MCF 10A (cell line): Measurements from ENCODE around the gene C10orf143. TPM values are rescaled to one million over a fixed set of nuclear protein-coding genes. Genes with fewer than 3 reads are reported as not detected.

Experiments
- BruUV-seq: library from RNA; stranded (reverse); fragments of 400-500 nt; replicated peaks from 2 replicates; lab custom pipeline; 2021; lab: Mats Ljungman, UMichigan
- CTCF ChIA-PET: fragments of 300-600 bp; sonication (Branson Sonifier 250); formaldehyde crosslinking; extraction: SDS; loops from one replicate; lab custom pipeline; 2021; ENCODE audit warnings: antibody characterized with exemption, inconsistent platforms; lab: Yijun Ruan, JAX
- POLR2A ChIA-PET: fragments of 300-600, 350-650 bp; sonication (Branson Sonifier 250); formaldehyde crosslinking; extraction: SDS; loops from one replicate; lab custom pipeline; 2020; ENCODE audit warnings: antibody characterized with exemption, inconsistent platforms; lab: Yijun Ruan, JAX
- DNase-seq: peaks from one replicate; pipeline ENCODE4 v3.0.0-alpha.2; 2018; ENCODE audit not compliant: unreplicated experiment
- H3K27ac Mint-ChIP-seq: one replicate; pipeline ENCODE4 v1.8.0; 2022; ENCODE audit warnings: mild to moderate bottlenecking, low read depth, mixed read lengths; ENCODE audit not compliant: unreplicated experiment
- H3K27me3 Mint-ChIP-seq: one replicate; pipeline ENCODE4 v1.8.0; 2022; ENCODE audit warnings: mixed read lengths; ENCODE audit not compliant: insufficient read depth, unreplicated experiment
- H3K36me3 Mint-ChIP-seq: one replicate; pipeline ENCODE4 v1.8.0; 2022; ENCODE audit warnings: mild to moderate bottlenecking, moderate library complexity, mixed read lengths; ENCODE audit not compliant: insufficient read depth, unreplicated experiment
- H3K4me1 Mint-ChIP-seq: one replicate; pipeline ENCODE4 v1.8.0; 2022; ENCODE audit warnings: mixed read lengths; ENCODE audit not compliant: insufficient read depth, unreplicated experiment
- H3K4me3 Mint-ChIP-seq: one replicate; pipeline ENCODE4 v1.8.0; 2022; ENCODE audit warnings: mild to moderate bottlenecking, moderate library complexity, mixed read lengths; ENCODE audit not compliant: unreplicated experiment
- H3K9me3 Mint-ChIP-seq: one replicate; pipeline ENCODE4 v1.8.0; 2022; ENCODE audit warnings: mixed read lengths; ENCODE audit not compliant: unreplicated experiment
- intact Hi-C: fragments of 100-400 bp; cut with micrococcal nuclease; formaldehyde crosslinking; loops from 2 replicates; pipeline ENCODE4 v1.14.1; 2022
- total RNA-seq: library from RNA; stranded (reverse); gene quantifications from 2 replicates; pipeline ENCODE4 v1.2.3, GENCODE V29; 2022
- TF ChIP-seq, protein P1 (sequence below): fragments of 200-600 bp; IDR thresholded peaks from one replicate; pipeline ENCODE4 v1.8.0; 2022; ENCODE audit warnings: antibody characterized with exemption, mild to moderate bottlenecking; ENCODE audit not compliant: unreplicated experiment

The C10orf143 gene
- total RNA-seq, 1 experiment from 2014 or later = 4.9 TPM

DNA sequence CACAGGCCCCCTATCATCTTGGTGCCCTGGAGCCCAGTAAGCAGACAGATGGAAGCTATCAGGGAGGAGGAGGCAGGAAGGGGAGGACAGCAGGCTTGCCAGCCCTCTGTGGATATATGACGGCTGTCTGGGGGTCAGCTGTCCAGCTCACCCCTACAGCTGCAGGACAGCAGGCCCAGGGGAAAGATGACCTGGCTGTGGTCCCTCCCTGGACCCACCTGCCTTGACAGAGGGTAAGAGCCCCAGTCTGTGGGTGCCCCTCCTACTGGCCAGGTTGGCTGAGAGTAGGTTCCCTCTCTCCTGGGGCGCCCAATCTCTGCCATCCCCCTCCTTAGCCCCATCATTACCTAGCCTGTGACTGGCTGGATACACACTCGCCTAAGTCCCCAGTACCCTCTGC is 62.5 kb downstream of the C10orf143 start:
- Mint-ChIP-seq H3K27me3 (no peaks in the 10 kb centered on the region), H3K27ac (no peak overlapping the region), H3K9me3 (no peaks in the 10 kb centered on the region), H3K4me1 (peaks cover 5% of the 10 kb centered on the region), H3K4me3 (no peak overlapping the region), H3K36me3 (no peaks in the 10 kb centered on the region)
- intact Hi-C loops = loop anchor here (10.0 kb wide), 1 partner anchor 193 kb away; no protein-coding TSS in a partner anchor
- TF ChIP-seq, protein P1, sequence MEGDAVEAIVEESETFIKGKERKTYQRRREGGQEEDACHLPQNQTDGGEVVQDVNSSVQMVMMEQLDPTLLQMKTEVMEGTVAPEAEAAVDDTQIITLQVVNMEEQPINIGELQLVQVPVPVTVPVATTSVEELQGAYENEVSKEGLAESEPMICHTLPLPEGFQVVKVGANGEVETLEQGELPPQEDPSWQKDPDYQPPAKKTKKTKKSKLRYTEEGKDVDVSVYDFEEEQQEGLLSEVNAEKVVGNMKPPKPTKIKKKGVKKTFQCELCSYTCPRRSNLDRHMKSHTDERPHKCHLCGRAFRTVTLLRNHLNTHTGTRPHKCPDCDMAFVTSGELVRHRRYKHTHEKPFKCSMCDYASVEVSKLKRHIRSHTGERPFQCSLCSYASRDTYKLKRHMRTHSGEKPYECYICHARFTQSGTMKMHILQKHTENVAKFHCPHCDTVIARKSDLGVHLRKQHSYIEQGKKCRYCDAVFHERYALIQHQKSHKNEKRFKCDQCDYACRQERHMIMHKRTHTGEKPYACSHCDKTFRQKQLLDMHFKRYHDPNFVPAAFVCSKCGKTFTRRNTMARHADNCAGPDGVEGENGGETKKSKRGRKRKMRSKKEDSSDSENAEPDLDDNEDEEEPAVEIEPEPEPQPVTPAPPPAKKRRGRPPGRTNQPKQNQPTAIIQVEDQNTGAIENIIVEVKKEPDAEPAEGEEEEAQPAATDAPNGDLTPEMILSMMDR = no peak
- ChIA-PET CTCF (interaction anchor here (1.1 to 1.5 kb wide), 2 partner anchors 13 to 195 kb away, joined by 4 read pairs; no protein-coding TSS in a partner anchor), POLR2A (interaction anchor here (1.0 to 1.3 kb wide), 2 partner anchors 9 to 62 kb away, joined by 3 read pairs; no protein-coding TSS in a partner anchor)
- BruUV-seq = no TSS peak
- DNase-seq = no peak

DNA sequence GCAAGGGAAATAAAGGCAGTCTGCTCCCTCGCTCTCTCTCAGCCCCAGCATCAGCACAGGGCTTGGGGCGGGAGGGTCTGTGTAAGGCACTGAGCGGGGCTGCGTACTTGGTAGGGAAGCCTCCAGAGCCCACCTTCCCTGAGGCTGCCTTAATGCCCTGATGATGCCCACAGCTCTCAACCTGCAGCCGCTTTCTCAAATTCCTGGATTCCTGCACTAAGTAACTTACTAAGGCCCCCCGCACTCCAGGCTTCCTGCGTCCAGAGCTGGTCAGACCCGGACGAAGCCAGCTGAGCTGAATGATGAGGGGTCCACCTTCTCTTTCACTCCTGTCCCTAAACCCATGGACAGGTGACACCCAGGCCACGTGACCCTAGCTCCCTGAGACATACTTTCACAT is 63.3 kb downstream of the C10orf143 start:
- ChIA-PET POLR2A (interaction anchor here (1.0 to 1.3 kb wide), 2 partner anchors 9 to 62 kb away, joined by 3 read pairs; no protein-coding TSS in a partner anchor), CTCF (interaction anchor here (1.5 kb wide), 1 partner anchor 194 kb away, joined by 4 read pairs; no protein-coding TSS in a partner anchor)
- no peaks in the 10 kb centered on the region for H3K36me3 Mint-ChIP-seq
- intact Hi-C loops = loop anchor here (10.0 kb wide), 1 partner anchor 193 kb away; no protein-coding TSS in a partner anchor
- H3K4me3 Mint-ChIP-seq = no peak overlapping the region
- no peaks in the 10 kb centered on the region for H3K9me3 Mint-ChIP-seq
- DNase-seq = no peak
- no TSS peak for BruUV-seq
- no peaks in the 10 kb centered on the region for H3K27me3 Mint-ChIP-seq
- H3K27ac Mint-ChIP-seq = no peak overlapping the region
- TF ChIP-seq, protein P1 = no peak
- peaks cover 5% of the 10 kb centered on the region for H3K4me1 Mint-ChIP-seq

DNA sequence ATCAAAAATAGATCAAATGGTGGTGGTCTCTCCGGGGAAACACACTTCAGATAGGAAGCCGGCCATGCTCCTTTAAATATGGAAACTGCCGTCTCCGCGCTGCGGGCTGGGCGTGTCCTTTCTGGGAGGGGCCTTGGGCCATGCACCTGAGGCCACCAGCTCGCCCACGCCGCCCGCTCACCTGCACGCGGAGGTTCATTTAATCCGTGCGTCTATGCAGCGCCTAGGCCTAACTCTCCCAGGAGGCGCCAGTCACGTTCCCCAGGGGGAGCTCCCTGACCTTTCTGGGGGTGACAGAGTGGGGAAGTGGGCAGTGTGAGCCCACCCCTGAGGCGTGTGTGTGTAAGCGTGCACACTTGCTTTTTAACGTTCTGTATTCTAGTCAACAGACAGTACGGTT is 64.0 kb downstream of the C10orf143 start:
- no peaks in the 10 kb centered on the region for H3K36me3 Mint-ChIP-seq
- ChIA-PET POLR2A (no interaction called here), CTCF (no interaction called here)
- no peaks in the 10 kb centered on the region for H3K27me3 Mint-ChIP-seq
- H3K9me3 Mint-ChIP-seq = no peaks in the 10 kb centered on the region
- DNase-seq = no peak
- H3K27ac Mint-ChIP-seq = no peak overlapping the region
- intact Hi-C loops = loop anchor here (10.0 kb wide), 1 partner anchor 192 kb away; no protein-coding TSS in a partner anchor
- H3K4me1 Mint-ChIP-seq = peaks cover 5% of the 10 kb centered on the region
- no TSS peak for BruUV-seq
- TF ChIP-seq, protein P1 = no peak
- no peak overlapping the region for H3K4me3 Mint-ChIP-seq

DNA sequence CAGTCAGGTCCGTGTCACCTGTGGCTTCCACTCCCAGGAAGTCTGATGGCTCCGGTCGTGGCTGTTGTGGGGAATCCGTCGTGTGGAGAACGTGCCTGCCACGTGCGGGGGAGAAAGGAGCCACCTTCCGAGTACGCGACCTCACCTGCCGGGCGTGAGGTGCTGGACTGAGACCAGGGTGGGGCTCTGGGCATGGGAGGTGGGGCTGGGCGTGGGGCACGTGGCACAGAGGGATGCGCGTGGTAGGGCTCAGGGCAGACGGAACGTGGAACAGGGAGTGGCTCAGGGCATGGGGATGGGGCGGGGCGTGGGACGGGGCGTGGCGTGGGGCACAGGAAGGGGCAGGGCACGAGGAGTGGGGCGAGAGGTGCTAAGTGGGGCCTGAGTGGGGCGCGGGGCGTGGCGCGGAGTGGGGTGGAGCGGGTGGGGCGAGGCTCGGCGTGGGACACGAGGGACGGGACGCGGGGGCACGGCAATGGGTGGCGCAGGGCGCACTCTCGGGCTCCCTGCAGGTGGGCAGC is 64.8 kb downstream of the C10orf143 start:
- intact Hi-C loops = loop anchor here (10.0 kb wide), 1 partner anchor 191 kb away; no protein-coding TSS in a partner anchor
- Mint-ChIP-seq H3K36me3 (no peaks in the 10 kb centered on the region), H3K27me3 (no peaks in the 10 kb centered on the region), H3K4me3 (no peak overlapping the region), H3K27ac (no peak overlapping the region), H3K4me1 (peaks cover 5% of the 10 kb centered on the region), H3K9me3 (no peaks in the 10 kb centered on the region)
- ChIA-PET POLR2A (no interaction called here), CTCF (interaction anchor here (0.6 kb wide), 1 partner anchor 20 kb away, joined by 3 read pairs; no protein-coding TSS in a partner anchor)
- no peak for DNase-seq
- no TSS peak for BruUV-seq
- TF ChIP-seq, protein P1 = no peak
